K562 (cell line): Measurements from ENCODE around the gene ZBTB43. TPM values are rescaled to one million over a fixed set of nuclear protein-coding genes. Genes with fewer than 3 reads are reported as not detected.

ENCODE experiments used
- BCOR ChIP-seq: fragments of 450-650 bp; IDR thresholded peaks from 2 replicates; pipeline ENCODE4 v1.6.1; 2016
- ELF2 ChIP-seq: fragments of 250-450 bp; sonication (Bioruptor Pico); IDR thresholded peaks from 2 replicates; pipeline ENCODE4 v1.5.0; 2021; ENCODE audit warnings: mild to moderate bottlenecking
- MGA ChIP-seq: fragments of 450-650 bp; IDR thresholded peaks from 2 replicates; pipeline ENCODE4 v1.6.1; 2016; ENCODE audit warnings: mild to moderate bottlenecking, moderate library complexity
- NFE2 ChIP-seq: IDR thresholded peaks from 2 replicates; pipeline ENCODE4 v1.6.1; 2014; ENCODE audit warnings: antibody characterized with exemption, low read depth
- ZNF263 ChIP-seq: sonication (generic); formaldehyde crosslinking; IDR thresholded peaks from 2 replicates; pipeline ENCODE4 v1.8.0; 2022; ENCODE audit warnings: mild to moderate bottlenecking, missing genetic modification reagents, borderline replicate concordance
- polyA plus RNA-seq, 8 experiments: library from polyadenylated mRNA; depleted of rRNA in 4 of 8; stranded (reverse) in 5 of 8; unstranded in 3 of 8; fragments of >200 nt; fragmentation: Nextera tagmentation in 2 of 8; fragmentation: Illumina TruSeq in 1 of 8; extraction: Ambion mirVana in 2 of 8; extraction: Trizol in 1 of 8; gene quantifications; 2 replicates each; pipeline versions ENCODE4 v1.2.1 to v1.2.3, GENCODE V29; 2011 to 2014; ENCODE audit warnings: inconsistent platforms in 1 of 8, missing spikeins in 1 of 8
- total RNA-seq, 7 experiments: library from RNA; depleted of rRNA in 6 of 7; stranded (reverse); fragments of >200 nt in 6 of 7; fragmentation: Illumina TruSeq in 2 of 7; extraction: Trizol in 2 of 7; gene quantifications; 2 replicates each; pipeline versions ENCODE4 v1.2.1 to v1.2.3, GENCODE V29; 2011 to 2021; ENCODE audit warnings: low replicate concordance in 1 of 7
- TF ChIP-seq, protein P1 (sequence below): fragments of 450-650 bp; IDR thresholded peaks from 2 replicates; pipeline ENCODE4 v1.6.1; 2016; ENCODE audit warnings: low read depth

The ZBTB43 gene
- total and polyA plus RNA-seq, 9 of the 15 experiments (the other 6 are each of a cell fraction or from before 2014, with no cell fraction given): 3.9 to 17.2 (median 9.1) TPM

DNA sequence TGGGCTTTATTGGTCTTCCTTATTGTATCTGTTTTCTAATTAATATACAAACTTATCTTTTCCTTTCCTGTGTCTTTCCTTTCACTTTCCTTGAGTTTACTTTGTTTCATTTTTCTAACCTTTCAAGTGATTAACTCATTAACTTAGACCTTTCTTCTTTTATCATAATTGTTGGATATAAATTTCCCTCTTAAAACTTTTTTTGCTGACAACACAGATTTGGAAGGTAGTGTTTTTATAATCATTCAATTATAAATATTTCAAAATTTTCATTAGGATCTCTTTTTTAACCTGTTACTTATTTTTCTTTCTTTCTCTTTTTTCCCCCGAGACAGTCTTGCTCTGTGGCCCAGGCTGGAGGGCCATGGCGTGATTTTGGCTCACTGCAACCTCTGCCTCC lies 6.9 kb upstream of the ZBTB43 start (continued):
- TF ChIP-seq MGA (no peak), ELF2 (CRISPR knock-in tag) (no peak), NFE2 (no peak), BCOR (no peak), ZNF263 (no peak)
- TF ChIP-seq, protein P1, sequence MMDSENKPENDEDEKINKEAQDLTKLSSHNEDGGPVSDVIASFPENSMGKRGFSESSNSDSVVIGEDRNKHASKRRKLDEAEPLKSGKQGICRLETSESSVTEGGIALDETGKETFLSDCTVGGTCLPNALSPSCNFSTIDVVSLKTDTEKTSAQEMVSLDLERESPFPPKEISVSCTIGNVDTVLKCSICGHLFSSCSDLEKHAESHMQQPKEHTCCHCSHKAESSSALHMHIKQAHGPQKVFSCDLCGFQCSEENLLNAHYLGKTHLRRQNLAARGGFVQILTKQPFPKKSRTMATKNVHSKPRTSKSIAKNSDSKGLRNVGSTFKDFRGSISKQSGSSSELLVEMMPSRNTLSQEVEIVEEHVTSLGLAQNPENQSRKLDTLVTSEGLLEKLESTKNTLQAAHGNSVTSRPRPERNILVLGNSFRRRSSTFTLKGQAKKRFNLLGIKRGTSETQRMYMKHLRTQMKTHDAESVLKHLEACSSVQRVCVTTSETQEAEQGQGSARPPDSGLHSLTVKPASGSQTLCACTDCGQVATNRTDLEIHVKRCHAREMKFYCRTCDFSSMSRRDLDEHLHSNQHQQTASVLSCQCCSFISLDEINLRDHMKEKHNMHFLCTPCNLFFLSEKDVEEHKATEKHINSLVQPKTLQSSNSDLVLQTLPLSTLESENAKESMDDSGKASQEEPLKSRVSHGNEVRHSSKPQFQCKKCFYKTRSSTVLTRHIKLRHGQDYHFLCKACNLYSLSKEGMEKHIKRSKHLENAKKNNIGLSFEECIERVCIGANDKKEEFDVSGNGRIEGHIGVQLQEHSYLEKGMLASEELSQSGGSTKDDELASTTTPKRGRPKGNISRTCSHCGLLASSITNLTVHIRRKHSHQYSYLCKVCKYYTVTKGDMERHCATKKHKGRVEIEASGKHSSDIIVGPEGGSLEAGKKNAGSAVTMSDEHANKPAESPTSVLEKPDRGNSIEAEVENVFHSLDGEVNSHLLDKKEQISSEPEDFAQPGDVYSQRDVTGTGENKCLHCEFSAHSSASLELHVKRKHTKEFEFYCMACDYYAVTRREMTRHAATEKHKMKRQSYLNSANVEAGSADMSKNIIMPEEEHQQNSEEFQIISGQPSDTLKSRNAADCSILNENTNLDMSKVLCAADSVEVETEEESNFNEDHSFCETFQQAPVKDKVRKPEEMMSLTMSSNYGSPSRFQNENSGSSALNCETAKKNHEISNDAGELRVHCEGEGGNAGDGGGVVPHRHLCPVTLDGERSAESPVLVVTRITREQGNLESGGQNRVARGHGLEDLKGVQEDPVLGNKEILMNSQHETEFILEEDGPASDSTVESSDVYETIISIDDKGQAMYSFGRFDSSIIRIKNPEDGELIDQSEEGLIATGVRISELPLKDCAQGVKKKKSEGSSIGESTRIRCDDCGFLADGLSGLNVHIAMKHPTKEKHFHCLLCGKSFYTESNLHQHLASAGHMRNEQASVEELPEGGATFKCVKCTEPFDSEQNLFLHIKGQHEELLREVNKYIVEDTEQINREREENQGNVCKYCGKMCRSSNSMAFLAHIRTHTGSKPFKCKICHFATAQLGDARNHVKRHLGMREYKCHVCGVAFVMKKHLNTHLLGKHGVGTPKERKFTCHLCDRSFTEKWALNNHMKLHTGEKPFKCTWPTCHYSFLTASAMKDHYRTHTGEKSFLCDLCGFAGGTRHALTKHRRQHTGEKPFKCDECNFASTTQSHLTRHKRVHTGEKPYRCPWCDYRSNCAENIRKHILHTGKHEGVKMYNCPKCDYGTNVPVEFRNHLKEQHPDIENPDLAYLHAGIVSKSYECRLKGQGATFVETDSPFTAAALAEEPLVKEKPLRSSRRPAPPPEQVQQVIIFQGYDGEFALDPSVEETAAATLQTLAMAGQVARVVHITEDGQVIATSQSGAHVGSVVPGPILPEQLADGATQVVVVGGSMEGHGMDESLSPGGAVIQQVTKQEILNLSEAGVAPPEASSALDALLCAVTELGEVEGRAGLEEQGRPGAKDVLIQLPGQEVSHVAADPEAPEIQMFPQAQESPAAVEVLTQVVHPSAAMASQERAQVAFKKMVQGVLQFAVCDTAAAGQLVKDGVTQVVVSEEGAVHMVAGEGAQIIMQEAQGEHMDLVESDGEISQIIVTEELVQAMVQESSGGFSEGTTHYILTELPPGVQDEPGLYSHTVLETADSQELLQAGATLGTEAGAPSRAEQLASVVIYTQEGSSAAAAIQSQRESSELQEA: no peak
